Body of pancreas (tissue), 4 donors: Measurements from ENCODE around the gene CCNL2.

ENCODE experiments used
- CTCF ChIP-seq, 7 experiments: fragments of 450-650 bp in 4 of 7; fragments of 200-600 bp in 3 of 7; sonication (generic) in 3 of 7; IDR thresholded peaks; one replicate each; pipeline ENCODE4 v1.5.1; 2016 to 2019; ENCODE audit warnings: antibody characterized with exemption in 7 of 7
- POLR2A ChIP-seq, 3 donors: fragments of 450-650 bp; IDR thresholded peaks; one replicate each; pipeline ENCODE4 v1.6.1; 2016; ENCODE audit warnings: antibody characterized with exemption in 3 of 3, mild to moderate bottlenecking in 2 of 3

GRCh38 chr1:1365875-1366698 is 33.0 kb downstream of the CCNL2 start:
- TF ChIP-seq CTCF (IDR thresholded peaks at IDR 0.05) = no peak
- no peak for TF ChIP-seq POLR2A (IDR thresholded peaks at IDR 0.05)
